IMR-90 (cell line): ENCODE results near the gene PNPLA1.

Source experiments
- BHLHE40 ChIP-seq: fragments of 150-350 bp; IDR thresholded peaks from 2 replicates; pipeline ENCODE4 v1.6.1; 2016; ENCODE audit warnings: mild to moderate bottlenecking, low read depth, low read length
- CTCF ChIP-seq: conservative IDR thresholded peaks from 2 replicates; pipeline ENCODE4 v1.5.1; 2012; ENCODE audit warnings: mild to moderate bottlenecking, low read depth, low read length, improper control_type of control experiment
- POLR2A ChIP-seq: IDR thresholded peaks from 2 replicates; pipeline ENCODE4 v1.6.1; 2012; ENCODE audit warnings: mild to moderate bottlenecking, low read depth, low read length
- RAD21 ChIP-seq: IDR thresholded peaks from 2 replicates; pipeline ENCODE4 v1.6.1; 2012; ENCODE audit warnings: low read length, improper control_type of control experiment
- RCOR1 ChIP-seq: IDR thresholded peaks from 2 replicates; pipeline ENCODE4 v1.6.1; 2012; ENCODE audit warnings: mild to moderate bottlenecking, low read length, improper control_type of control experiment; ENCODE audit not compliant: insufficient replicate concordance
- RFX5 ChIP-seq: IDR thresholded peaks from 2 replicates; pipeline ENCODE4 v1.8.0; 2012; ENCODE audit warnings: low read depth, mild to moderate bottlenecking, low read length, moderate library complexity
- USF2 ChIP-seq: fragments of 150-350 bp; IDR thresholded peaks from 2 replicates; pipeline ENCODE4 v1.6.1; 2017; ENCODE audit warnings: mild to moderate bottlenecking, antibody characterized with exemption, low read length, low read depth

GRCh38 chr6:36315921-36316320 lies 46.1 kb downstream of the PNPLA1 start:
- TF ChIP-seq CTCF (no peak), POLR2A (no peak), RFX5 (no peak), BHLHE40 (no peak), USF2 (no peak), RAD21 (no peak), RCOR1 (no peak)
